ENCODE results near the gene HADHA. TPM values are rescaled to one million over a fixed set of nuclear protein-coding genes. Genes with fewer than 3 reads are reported as not detected.

HADHA gene
- total RNA-seq, 1 experiment from 2014 or later: 131 TPM

DNA sequence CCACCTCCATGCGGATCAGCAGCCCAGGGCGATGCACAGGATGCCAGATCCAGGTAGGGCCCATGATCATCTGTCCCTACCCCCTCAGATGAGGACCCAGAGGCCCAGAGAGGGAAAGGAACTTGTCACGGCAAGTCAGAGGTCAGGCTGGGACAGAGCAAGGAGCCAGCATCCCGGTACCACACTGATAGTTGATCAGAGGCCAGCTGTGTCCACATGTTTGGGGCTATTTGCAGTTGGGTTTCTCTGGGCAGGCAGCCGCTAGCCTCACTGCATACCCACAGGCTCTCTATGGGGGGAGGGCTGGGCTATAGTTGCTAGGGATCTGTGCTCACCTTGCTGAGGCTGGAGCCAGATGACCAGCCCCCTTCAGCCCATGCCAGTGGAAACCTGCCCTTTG is 62.0 kb downstream of the HADHA start:
- no TSS peak for BruUV-seq (replicated peaks)
- H3K79me2 ChIP-seq (ENCODE audit: low read length): no peaks in the 10 kb centered on the region
- no peaks in the 10 kb centered on the region for H3F3A ChIP-seq (ENCODE audit: low read length, unreplicated experiment)
- no peak overlapping the region for H2AFZ ChIP-seq (ENCODE audit: low read length)
- H3K36me3 ChIP-seq (ENCODE audit: low read depth, low read length): no peaks in the 10 kb centered on the region
- intact Hi-C loops (cut with micrococcal nuclease): no loop called here
- H4K20me1 ChIP-seq (ENCODE audit: low read length): no peaks in the 10 kb centered on the region
- no peaks in the 10 kb centered on the region for H3K9me2 ChIP-seq (replicated peaks; ENCODE audit: low read length)
- ChIA-PET CTCF (no interaction called here), POLR2A (ENCODE audit: unreplicated experiment) (no interaction called here)
- ATAC-seq: no peak
- TF ChIP-seq EZH2phosphoT487 (IDR thresholded peaks at IDR 0.05; ENCODE audit: borderline replicate concordance, low read length) (no peak), CTCF (conservative IDR thresholded peaks at IDR 0.05; ENCODE audit: low read depth, low read length) (no peak), EZH2 (IDR thresholded peaks at IDR 0.05; ENCODE audit: low read length, unreplicated experiment) (no peak)
- no peak for DNase-seq
- no peak overlapping the region for H3K4me2 ChIP-seq (ENCODE audit: low read length)
- 0 out of 2 replicates have a peak, but pooled peaks cover 4% of the 10 kb centered on the region for H3K4me1 ChIP-seq (ENCODE audit: insufficient read depth, low read length)
- no peaks in the 10 kb centered on the region for H3K9me3 ChIP-seq (ENCODE audit: low read length)
- H3K27me3 ChIP-seq (ENCODE audit: low read length): no peaks in the 10 kb centered on the region
- H3K4me3 ChIP-seq (ENCODE audit: low read length): no peak overlapping the region
- no peak overlapping the region for H3K27ac ChIP-seq (ENCODE audit: low read length)
- H3K9ac ChIP-seq (ENCODE audit: low read length): no peak overlapping the region

GRCh38 chr2:26179446-26179913 is 65.0 kb downstream of the HADHA start:
- ATAC-seq (no peak), DNase-seq (no peak)
- Histone ChIP-seq H2AFZ (ENCODE audit: low read length) (peak overlapping the region; percentile 85), H3K27ac (ENCODE audit: low read length) (no peak overlapping the region), H3K9me3 (ENCODE audit: low read length) (no peaks in the 10 kb centered on the region), H3K9me2 (replicated peaks; ENCODE audit: low read length) (no peaks in the 10 kb centered on the region), H3K4me2 (ENCODE audit: low read length) (peak overlapping the region; percentile 87), H4K20me1 (ENCODE audit: low read length) (no peaks in the 10 kb centered on the region), H3K79me2 (ENCODE audit: low read length) (no peaks in the 10 kb centered on the region), H3K36me3 (ENCODE audit: low read depth, low read length) (no peaks in the 10 kb centered on the region), H3K4me3 (ENCODE audit: low read length) (peak overlapping the region; percentile 66), H3K4me1 (ENCODE audit: insufficient read depth, low read length) (0 out of 2 replicates have a peak, but pooled peaks cover 4% of the 10 kb centered on the region), H3K27me3 (ENCODE audit: low read length) (no peaks in the 10 kb centered on the region), H3F3A (ENCODE audit: low read length, unreplicated experiment) (no peaks in the 10 kb centered on the region), H3K9ac (ENCODE audit: low read length) (no peak overlapping the region)
- ChIA-PET POLR2A (ENCODE audit: unreplicated experiment) (no interaction called here), CTCF (no interaction called here)
- intact Hi-C loops (cut with micrococcal nuclease): no loop called here
- no TSS peak for BruUV-seq (replicated peaks)
- no peak for TF ChIP-seq CTCF (conservative IDR thresholded peaks at IDR 0.05; ENCODE audit: low read depth, low read length)
- no peak for TF ChIP-seq EZH2 (IDR thresholded peaks at IDR 0.05; ENCODE audit: low read length, unreplicated experiment)

- Histone ChIP-seq H3K36me3 (ENCODE audit: low read depth, low read length) (no peaks in the 10 kb centered on the region), H3K9me2 (replicated peaks; ENCODE audit: low read length) (no peaks in the 10 kb centered on the region), H3K4me2 (ENCODE audit: low read length) (peak overlapping the region; percentile 87), H4K20me1 (ENCODE audit: low read length) (no peaks in the 10 kb centered on the region), H3K79me2 (ENCODE audit: low read length) (no peaks in the 10 kb centered on the region), H3K4me1 (ENCODE audit: insufficient read depth, low read length) (0 out of 2 replicates have a peak, but pooled peaks cover 4% of the 10 kb centered on the region), H2AFZ (ENCODE audit: low read length) (peak overlapping the region; percentile 85), H3K9ac (ENCODE audit: low read length) (peak overlapping the region; percentile 31; the same call in 1 of the 2 replicates), H3F3A (ENCODE audit: low read length, unreplicated experiment) (no peaks in the 10 kb centered on the region), H3K9me3 (ENCODE audit: low read length) (no peaks in the 10 kb centered on the region), H3K27ac (ENCODE audit: low read length) (no peak overlapping the region), H3K4me3 (ENCODE audit: low read length) (peak overlapping the region; percentile 66), H3K27me3 (ENCODE audit: low read length) (no peaks in the 10 kb centered on the region)
- DNase-seq (peak; percentile 17), ATAC-seq (peak; percentile 62)
- POLR2A ChIA-PET (ENCODE audit: unreplicated experiment): no interaction called here
- BruUV-seq (replicated peaks): no TSS peak
- CTCF ChIA-PET: no interaction called here
- no peak for TF ChIP-seq EZH2phosphoT487 (IDR thresholded peaks at IDR 0.05; ENCODE audit: borderline replicate concordance, low read length)
- no peak for TF ChIP-seq EZH2 (IDR thresholded peaks at IDR 0.05; ENCODE audit: low read length, unreplicated experiment)
- TF ChIP-seq CTCF (conservative IDR thresholded peaks at IDR 0.05; ENCODE audit: low read depth, low read length): no peak
- intact Hi-C loops (cut with micrococcal nuclease): no loop called here
Measured at GRCh38 chr2:26178746-26179436, 65.5 kb downstream of the HADHA start.
